Liver (tissue), 9 donors: ENCODE data around the gene OTUD1. TPM values are rescaled to one million over a fixed set of nuclear protein-coding genes. Genes with fewer than 3 reads are reported as not detected.

Source experiments
- DNase-seq: peaks from one replicate; pipeline ENCODE4 v3.0.0-alpha.2; 2017; ENCODE audit warnings: low spot score
- H3K27ac ChIP-seq, 2 donors: one replicate each; pipeline ENCODE4 v1.7.0; 2013; ENCODE audit warnings: inconsistent platforms in 2 of 2, low read length in 2 of 2, control low read depth in 1 of 2, low read depth in 1 of 2, mild to moderate bottlenecking in 1 of 2
- H3K27me3 ChIP-seq, 4 donors: one replicate each; pipeline versions ENCODE4 v1.6.1 to v1.7.0; 2013; ENCODE audit warnings: low read length in 3 of 4, inconsistent platforms in 1 of 4, mild to moderate bottlenecking in 1 of 4, moderate library complexity in 1 of 4; ENCODE audit not compliant: control insufficient read depth in 4 of 4, insufficient read depth in 4 of 4
- H3K36me3 ChIP-seq, 4 donors: one replicate each; pipeline versions ENCODE4 v1.6.1 to v1.7.0; 2013; ENCODE audit warnings: low read length in 3 of 4, mild to moderate bottlenecking in 3 of 4, low read depth in 1 of 4, moderate library complexity in 1 of 4; ENCODE audit not compliant: control insufficient read depth in 4 of 4, insufficient read depth in 3 of 4
- H3K4me1 ChIP-seq, 4 donors: one replicate each; pipeline versions ENCODE4 v1.6.1 to v1.7.0; 2013; ENCODE audit warnings: low read length in 3 of 4, mild to moderate bottlenecking in 3 of 4, moderate library complexity in 1 of 4; ENCODE audit not compliant: control insufficient read depth in 4 of 4, insufficient read depth in 4 of 4
- H3K4me3 ChIP-seq, 3 donors: one replicate each; pipeline versions ENCODE4 v1.6.1 to v1.7.0; 2013; ENCODE audit warnings: low read length in 3 of 3, control low read depth in 1 of 3, low read depth in 1 of 3, mild to moderate bottlenecking in 1 of 3
- H3K9ac ChIP-seq, 2 donors: one replicate each; pipeline ENCODE4 v1.7.0; 2013; ENCODE audit warnings: low read length in 2 of 2, mild to moderate bottlenecking in 2 of 2, moderate library complexity in 2 of 2, control low read depth in 1 of 2, low read depth in 1 of 2
- H3K9me3 ChIP-seq, 4 donors: one replicate each; pipeline versions ENCODE4 v1.6.1 to v1.7.0; 2013; ENCODE audit warnings: low read length in 3 of 4; ENCODE audit not compliant: control insufficient read depth in 4 of 4
- ATF3 ChIP-seq: IDR thresholded peaks from 2 replicates; pipeline ENCODE4 v1.6.1; 2016; ENCODE audit warnings: antibody characterized with exemption
- EGR1 ChIP-seq, 2 donors: IDR thresholded peaks; 2 replicates each; pipeline ENCODE4 v1.6.1; 2016 to 2018; ENCODE audit warnings: antibody characterized with exemption in 2 of 2, low read depth in 2 of 2
- FOXA1 ChIP-seq: IDR thresholded peaks from 2 replicates; pipeline ENCODE4 v1.6.1; 2016; ENCODE audit warnings: antibody characterized with exemption
- FOXA2 ChIP-seq: IDR thresholded peaks from 2 replicates; pipeline ENCODE4 v1.6.1; 2016; ENCODE audit warnings: antibody characterized with exemption
- GABPA ChIP-seq, 2 donors: IDR thresholded peaks in 1 of 2; conservative IDR thresholded peaks in 1 of 2; 2 replicates each; pipeline ENCODE4 v1.6.1; 2016; ENCODE audit warnings: antibody characterized with exemption in 2 of 2, mild to moderate bottlenecking in 1 of 2, moderate library complexity in 1 of 2
- HNF4A ChIP-seq, 2 donors: conservative IDR thresholded peaks; 2 replicates each; pipeline ENCODE4 v1.6.1; 2016; ENCODE audit warnings: antibody characterized with exemption in 2 of 2, mild to moderate bottlenecking in 2 of 2
- HNF4G ChIP-seq: IDR thresholded peaks from 2 replicates; pipeline ENCODE4 v1.6.1; 2016; ENCODE audit warnings: antibody characterized with exemption
- JUND ChIP-seq, 2 donors: IDR thresholded peaks; 2 replicates each; pipeline ENCODE4 v1.6.1; 2016; ENCODE audit warnings: antibody characterized with exemption in 2 of 2
- NR2F2 ChIP-seq: IDR thresholded peaks from 2 replicates; pipeline ENCODE4 v1.6.1; 2016; ENCODE audit warnings: antibody characterized with exemption
- RAD21 ChIP-seq, 2 donors: IDR thresholded peaks; 2 replicates each; pipeline ENCODE4 v1.6.1; 2016; ENCODE audit warnings: antibody characterized with exemption in 2 of 2, mild to moderate bottlenecking in 2 of 2
- RXRA ChIP-seq, 2 donors: IDR thresholded peaks; 2 replicates each; pipeline ENCODE4 v1.6.1; 2017 to 2018; ENCODE audit warnings: antibody characterized with exemption in 2 of 2, mild to moderate bottlenecking in 1 of 2
- SP1 ChIP-seq: IDR thresholded peaks from 2 replicates; pipeline ENCODE4 v1.6.1; 2018; ENCODE audit warnings: antibody characterized with exemption, mild to moderate bottlenecking
- TAF1 ChIP-seq: conservative IDR thresholded peaks from 2 replicates; pipeline ENCODE4 v1.6.1; 2016; ENCODE audit warnings: antibody characterized with exemption, mild to moderate bottlenecking
- YY1 ChIP-seq: IDR thresholded peaks from 2 replicates; pipeline ENCODE4 v1.6.1; 2016; ENCODE audit warnings: antibody characterized with exemption, mild to moderate bottlenecking
- ZBTB33 ChIP-seq: IDR thresholded peaks from 2 replicates; pipeline ENCODE4 v1.6.1; 2016; ENCODE audit warnings: antibody characterized with exemption
- WGBS: extraction: QIAGEN DNeasy Blood & Tissue Kit; methylation state at CpG from one replicate; pipeline ENCODE4 v1.1.7; 2013; 5-methylcytosine and 5-hydroxymethylcytosine counted together
- polyA plus RNA-seq, 2 donors: library from polyadenylated mRNA; stranded (reverse) in 1 of 2; unstranded in 1 of 2; fragments of 200-250 nt in 1 of 2; fragments of >200 nt in 1 of 2; fragmentation: Nextera tagmentation in 1 of 2; extraction: Ambion mirVana in 1 of 2; gene quantifications; one replicate each; pipeline versions ENCODE4 v1.2.1 to v1.2.3, GENCODE V29; 2013 to 2015
- total RNA-seq, 2 donors: library from RNA; depleted of rRNA; stranded (reverse); fragments of >200 nt; gene quantifications; one replicate each; pipeline ENCODE4 v1.2.3, GENCODE V29; 2014
- TF ChIP-seq, protein P1 (sequence below): IDR thresholded peaks from 2 replicates; pipeline ENCODE4 v1.6.1; 2016; ENCODE audit warnings: antibody characterized with exemption
- TF ChIP-seq, protein P2 (sequence below): fragments of 150-350 bp; IDR thresholded peaks from 2 replicates; pipeline ENCODE4 v1.5.1; 2017; ENCODE audit warnings: improper control_type of control experiment, low read depth, low read length; ENCODE audit not compliant: missing input control
- TF ChIP-seq, protein P3 (sequence below): IDR thresholded peaks from 2 replicates; pipeline ENCODE4 v1.6.1; 2016; ENCODE audit warnings: antibody characterized with exemption, mild to moderate bottlenecking
- donor health status: healthy.
- donor health status: healthy.
- donor health status: healthy.
- donor health status: healthy.
- donor health status: healthy.

OTUD1 gene
- total and polyA plus RNA-seq, 4 donors, result 1.5 to 5.9 (median 2.9) TPM

DNA sequence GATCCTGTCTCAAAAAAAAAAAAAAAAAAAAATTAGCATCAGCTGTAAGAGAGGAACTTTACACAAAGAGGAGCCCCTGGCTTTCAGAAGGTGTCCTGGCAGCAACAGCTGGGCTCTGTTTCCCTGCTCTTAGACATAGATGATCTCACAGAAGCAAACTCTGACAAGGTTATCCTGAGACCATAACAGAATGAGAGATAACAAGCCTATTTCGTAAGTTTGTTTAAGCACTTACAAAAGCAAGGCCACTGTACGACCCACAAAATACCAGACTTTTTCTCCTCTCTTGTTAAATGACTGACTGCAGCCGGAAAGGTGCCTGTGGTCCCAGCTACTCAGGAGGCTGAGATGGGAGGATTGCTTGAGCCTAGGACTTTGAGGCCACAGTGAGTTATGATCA lies 33.3 kb upstream of the OTUD1 start:
- no peak overlapping the region for H3K27ac ChIP-seq
- no peaks in the 10 kb centered on the region for H3K27me3 ChIP-seq
- 56% methylated on average over 3 of the region's 3 CpGs for WGBS
- no peak for TF ChIP-seq ZBTB33
- no peak for TF ChIP-seq FOXA1
- no peak for TF ChIP-seq RXRA (IDR thresholded peaks at IDR 0.05)
- TF ChIP-seq NR2F2, result no peak
- no peak for TF ChIP-seq YY1
- no peak for TF ChIP-seq SP1
- TF ChIP-seq HNF4A (conservative IDR thresholded peaks at IDR 0.05), result no peak
- TF ChIP-seq ATF3, result no peak
- TF ChIP-seq EGR1 (IDR thresholded peaks at IDR 0.05; ENCODE audit: low read depth in 2 of 2), result no peak
- TF ChIP-seq GABPA (IDR thresholded peaks at IDR 0.05 in 1 of 2, conservative IDR thresholded peaks at IDR 0.05 in 1 of 2), result no peak
- TF ChIP-seq TAF1, result no peak
- TF ChIP-seq, protein P1, sequence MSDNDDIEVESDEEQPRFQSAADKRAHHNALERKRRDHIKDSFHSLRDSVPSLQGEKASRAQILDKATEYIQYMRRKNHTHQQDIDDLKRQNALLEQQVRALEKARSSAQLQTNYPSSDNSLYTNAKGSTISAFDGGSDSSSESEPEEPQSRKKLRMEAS, result no peak
- TF ChIP-seq, protein P2, sequence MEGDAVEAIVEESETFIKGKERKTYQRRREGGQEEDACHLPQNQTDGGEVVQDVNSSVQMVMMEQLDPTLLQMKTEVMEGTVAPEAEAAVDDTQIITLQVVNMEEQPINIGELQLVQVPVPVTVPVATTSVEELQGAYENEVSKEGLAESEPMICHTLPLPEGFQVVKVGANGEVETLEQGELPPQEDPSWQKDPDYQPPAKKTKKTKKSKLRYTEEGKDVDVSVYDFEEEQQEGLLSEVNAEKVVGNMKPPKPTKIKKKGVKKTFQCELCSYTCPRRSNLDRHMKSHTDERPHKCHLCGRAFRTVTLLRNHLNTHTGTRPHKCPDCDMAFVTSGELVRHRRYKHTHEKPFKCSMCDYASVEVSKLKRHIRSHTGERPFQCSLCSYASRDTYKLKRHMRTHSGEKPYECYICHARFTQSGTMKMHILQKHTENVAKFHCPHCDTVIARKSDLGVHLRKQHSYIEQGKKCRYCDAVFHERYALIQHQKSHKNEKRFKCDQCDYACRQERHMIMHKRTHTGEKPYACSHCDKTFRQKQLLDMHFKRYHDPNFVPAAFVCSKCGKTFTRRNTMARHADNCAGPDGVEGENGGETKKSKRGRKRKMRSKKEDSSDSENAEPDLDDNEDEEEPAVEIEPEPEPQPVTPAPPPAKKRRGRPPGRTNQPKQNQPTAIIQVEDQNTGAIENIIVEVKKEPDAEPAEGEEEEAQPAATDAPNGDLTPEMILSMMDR, result no peak
- TF ChIP-seq RAD21 (IDR thresholded peaks at IDR 0.05), result no peak
- no peak for TF ChIP-seq FOXA2
- TF ChIP-seq JUND (IDR thresholded peaks at IDR 0.05), result no peak
- no peak for TF ChIP-seq HNF4G
- TF ChIP-seq, protein P3, sequence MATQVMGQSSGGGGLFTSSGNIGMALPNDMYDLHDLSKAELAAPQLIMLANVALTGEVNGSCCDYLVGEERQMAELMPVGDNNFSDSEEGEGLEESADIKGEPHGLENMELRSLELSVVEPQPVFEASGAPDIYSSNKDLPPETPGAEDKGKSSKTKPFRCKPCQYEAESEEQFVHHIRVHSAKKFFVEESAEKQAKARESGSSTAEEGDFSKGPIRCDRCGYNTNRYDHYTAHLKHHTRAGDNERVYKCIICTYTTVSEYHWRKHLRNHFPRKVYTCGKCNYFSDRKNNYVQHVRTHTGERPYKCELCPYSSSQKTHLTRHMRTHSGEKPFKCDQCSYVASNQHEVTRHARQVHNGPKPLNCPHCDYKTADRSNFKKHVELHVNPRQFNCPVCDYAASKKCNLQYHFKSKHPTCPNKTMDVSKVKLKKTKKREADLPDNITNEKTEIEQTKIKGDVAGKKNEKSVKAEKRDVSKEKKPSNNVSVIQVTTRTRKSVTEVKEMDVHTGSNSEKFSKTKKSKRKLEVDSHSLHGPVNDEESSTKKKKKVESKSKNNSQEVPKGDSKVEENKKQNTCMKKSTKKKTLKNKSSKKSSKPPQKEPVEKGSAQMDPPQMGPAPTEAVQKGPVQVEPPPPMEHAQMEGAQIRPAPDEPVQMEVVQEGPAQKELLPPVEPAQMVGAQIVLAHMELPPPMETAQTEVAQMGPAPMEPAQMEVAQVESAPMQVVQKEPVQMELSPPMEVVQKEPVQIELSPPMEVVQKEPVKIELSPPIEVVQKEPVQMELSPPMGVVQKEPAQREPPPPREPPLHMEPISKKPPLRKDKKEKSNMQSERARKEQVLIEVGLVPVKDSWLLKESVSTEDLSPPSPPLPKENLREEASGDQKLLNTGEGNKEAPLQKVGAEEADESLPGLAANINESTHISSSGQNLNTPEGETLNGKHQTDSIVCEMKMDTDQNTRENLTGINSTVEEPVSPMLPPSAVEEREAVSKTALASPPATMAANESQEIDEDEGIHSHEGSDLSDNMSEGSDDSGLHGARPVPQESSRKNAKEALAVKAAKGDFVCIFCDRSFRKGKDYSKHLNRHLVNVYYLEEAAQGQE, result no peak
- no peak for DNase-seq
- H3K4me3 ChIP-seq, result no peak overlapping the region
- H3K36me3 ChIP-seq, result no peaks in the 10 kb centered on the region
- H3K9ac ChIP-seq, result no peak overlapping the region
- no peaks in the 10 kb centered on the region for H3K4me1 ChIP-seq
- H3K9me3 ChIP-seq, result no peaks in the 10 kb centered on the region
